Sigmoid colon (tissue), 7 donors: ENCODE measurements around the gene HLA-DQA1. TPM values are rescaled to one million over a fixed set of nuclear protein-coding genes. Genes with fewer than 3 reads are reported as not detected.

Experiments used
- DNase-seq: peaks from one replicate; pipeline ENCODE4 v3.0.0-alpha.2; 2019
- H3K27ac ChIP-seq, 4 donors: fragments of 200-600 bp; sonication (generic); one replicate each; pipeline ENCODE4 v1.5.1; 2016 to 2019; ENCODE audit warnings: mild to moderate bottlenecking in 1 of 4
- H3K27me3 ChIP-seq, 3 donors: fragments of 200-600 bp; sonication (generic); one replicate each; pipeline ENCODE4 v1.5.1; 2019; ENCODE audit warnings: mild to moderate bottlenecking in 1 of 3
- H3K36me3 ChIP-seq, 4 donors: fragments of 200-600 bp; sonication (generic); one replicate each; pipeline ENCODE4 v1.5.1; 2016 to 2019
- H3K4me1 ChIP-seq, 4 donors: fragments of 200-600 bp; sonication (generic); one replicate each; pipeline ENCODE4 v1.5.1; 2017 to 2019
- H3K4me3 ChIP-seq, 4 donors: fragments of 200-600 bp; sonication (generic); one replicate each; pipeline ENCODE4 v1.5.1; 2017 to 2019; ENCODE audit warnings: mild to moderate bottlenecking in 2 of 4, moderate library complexity in 1 of 4
- H3K9me3 ChIP-seq, 4 donors: fragments of 200-600 bp in 3 of 4; sonication (generic) in 3 of 4; one replicate each; pipeline versions ENCODE4 v1.5.1 to v1.6.1; 2013 to 2019
- CTCF ChIP-seq, 4 experiments: fragments of 450-650 bp in 3 of 4; fragments of 200-600 bp in 1 of 4; IDR thresholded peaks; one replicate each; pipeline ENCODE4 v1.5.1; 2016 to 2019; ENCODE audit warnings: antibody characterized with exemption in 4 of 4, mild to moderate bottlenecking in 3 of 4, moderate library complexity in 2 of 4
- EP300 ChIP-seq, 4 donors: sonication (generic); formaldehyde crosslinking; IDR thresholded peaks; one replicate each; pipeline ENCODE4 v1.6.1; 2017; ENCODE audit warnings: antibody characterized with exemption in 4 of 4
- POLR2A ChIP-seq, 2 donors: fragments of 450-650 bp; IDR thresholded peaks; one replicate each; pipeline ENCODE4 v1.6.1; 2016; ENCODE audit warnings: antibody characterized with exemption in 2 of 2, mild to moderate bottlenecking in 2 of 2, moderate library complexity in 2 of 2
- POLR2AphosphoS5 ChIP-seq, 4 donors: sonication (generic); formaldehyde crosslinking; IDR thresholded peaks; one replicate each; pipeline ENCODE4 v1.6.1; 2017; ENCODE audit warnings: antibody characterized with exemption in 4 of 4
- WGBS, 2 donors: extraction: QIAGEN DNeasy Blood & Tissue Kit; methylation state at CpG; one replicate each; pipeline ENCODE4 v1.1.7; 2013; 5-methylcytosine and 5-hydroxymethylcytosine counted together
- intact Hi-C: fragments of 100-400 bp; cut with DNase I; formaldehyde crosslinking; loops from one replicate; pipeline ENCODE4 v1.15.1; 2023
- polyA plus RNA-seq, 3 donors: library from polyadenylated mRNA; stranded (reverse); fragments of 200-250 nt; gene quantifications; one replicate each; pipeline ENCODE4 v1.2.3, GENCODE V29; 2013
- total RNA-seq, 4 donors: library from RNA; depleted of rRNA; stranded (reverse); fragments of >200 nt; gene quantifications; one replicate each; pipeline ENCODE4 v1.1.0, GENCODE V29; 2016
- donor health status: healthy with polysubstance abuse.
- donor health status: Bipolar disorder and iron deficiency.
- donor health status: healthy.

The HLA-DQA1 gene
- total and polyA plus RNA-seq, 7 donors = 0.16 to 250 (median 9.5) TPM

GRCh38 chr6:32664354-32664753 is 27.1 kb downstream of the HLA-DQA1 start:
- Histone ChIP-seq H3K4me1 (no peaks in the 10 kb centered on the region), H3K27ac (no peak overlapping the region), H3K36me3 (no peaks in the 10 kb centered on the region), H3K9me3 (no peaks in the 10 kb centered on the region), H3K4me3 (no peak overlapping the region), H3K27me3 (peaks cover 0 to under 1% (median 0%) of the 10 kb centered on the region in 3 donors)
- no peak for DNase-seq
- TF ChIP-seq POLR2A (IDR thresholded peaks at IDR 0.05) (no peak), CTCF (IDR thresholded peaks at IDR 0.05) (no peak), POLR2AphosphoS5 (IDR thresholded peaks at IDR 0.05) (no peak), EP300 (IDR thresholded peaks at IDR 0.05) (no peak)
- 32 to 34% methylated on average over 26 of the region's 26 CpGs for WGBS, 2 donors
- intact Hi-C loops = no loop called here

- Histone ChIP-seq H3K27ac (no peak overlapping the region), H3K36me3 (no peaks in the 10 kb centered on the region)
Measured at GRCh38 chr6:32664827-32665362, 27.7 kb downstream of the HLA-DQA1 start.

GRCh38 chr6:32665661-32666060 is 28.5 kb downstream of the HLA-DQA1 start:
- TF ChIP-seq POLR2AphosphoS5 (IDR thresholded peaks at IDR 0.05) = no peak
- TF ChIP-seq EP300 (IDR thresholded peaks at IDR 0.05) = no peak
- no peak for TF ChIP-seq CTCF (IDR thresholded peaks at IDR 0.05)
- no peak for TF ChIP-seq POLR2A (IDR thresholded peaks at IDR 0.05)
- Histone ChIP-seq H3K4me1 (no peaks in the 10 kb centered on the region), H3K4me3 (no peak overlapping the region), H3K9me3 (no peaks in the 10 kb centered on the region), H3K27me3 (peaks cover 0 to 4% (median 0%) of the 10 kb centered on the region in 3 donors), H3K27ac (no peak overlapping the region), H3K36me3 (no peaks in the 10 kb centered on the region)
- intact Hi-C loops = no loop called here
- DNase-seq = no peak
- 11 to 26% methylated on average over 3 of the region's 3 CpGs for WGBS, 2 donors

More at GRCh38 chr6:32664827-32665362, 27.7 kb downstream of the HLA-DQA1 start:
- peaks cover 0 to 4% (median 0%) of the 10 kb centered on the region in 3 donors for H3K27me3 ChIP-seq
- H3K4me3 ChIP-seq = no peak overlapping the region
- intact Hi-C loops = no loop called here
- DNase-seq = peak; percentile 72
- H3K4me1 ChIP-seq = no peaks in the 10 kb centered on the region
- no peaks in the 10 kb centered on the region for H3K9me3 ChIP-seq
- 2 to 3% methylated on average over 47 of the region's 47 CpGs for WGBS, 2 donors
- TF ChIP-seq CTCF (IDR thresholded peaks at IDR 0.05) (no peak), EP300 (IDR thresholded peaks at IDR 0.05) (no peak), POLR2A (IDR thresholded peaks at IDR 0.05) (no peak), POLR2AphosphoS5 (IDR thresholded peaks at IDR 0.05) (no peak)

GRCh38 chr6:32666420-32667300 is 29.5 kb downstream of the HLA-DQA1 start, which contains the start of gene HLA-DQB1:
Gene HLA-DQB1 (minus strand): TSS chr6:32666657. CDS start chr6:32666607, 50 bp downstream.
- intact Hi-C loops = no loop called here
- Histone ChIP-seq H3K4me3 (no peak within 1 kb of the TSS), H3K9me3 (peaks cover 0 to 3% (median 0%) of the 10 kb centered on the region in 4 donors), H3K4me1 (no peaks in the 10 kb centered on the region), H3K27me3 (peaks cover 0 to 4% (median 0%) of the 10 kb centered on the region in 3 donors), H3K36me3 (no peaks in the 10 kb centered on the region), H3K27ac (no peak within 1 kb of the TSS)
- 6 to 13% methylated on average over 16 of the region's 16 CpGs for WGBS, 2 donors
- DNase-seq = no peak
- TF ChIP-seq POLR2AphosphoS5 (IDR thresholded peaks at IDR 0.05) = peak in 1 of 4 donors; percentile 35
- no peak for TF ChIP-seq CTCF (IDR thresholded peaks at IDR 0.05)
